HG02571 (cell line): ENCODE measurements around the gene STX17.

Experiments
- ATAC-seq: cut with Tn5 transposase; IDR thresholded peaks from one replicate; pipeline ENCODE4 v1.9.1; 2021; ENCODE audit warnings: mild to moderate bottlenecking, moderate library complexity; ENCODE audit not compliant: unreplicated experiment

STX17 gene

GRCh38 chr9:99905833-99906402, 536 bp upstream of the STX17 start:
- no peak for ATAC-seq

DNA sequence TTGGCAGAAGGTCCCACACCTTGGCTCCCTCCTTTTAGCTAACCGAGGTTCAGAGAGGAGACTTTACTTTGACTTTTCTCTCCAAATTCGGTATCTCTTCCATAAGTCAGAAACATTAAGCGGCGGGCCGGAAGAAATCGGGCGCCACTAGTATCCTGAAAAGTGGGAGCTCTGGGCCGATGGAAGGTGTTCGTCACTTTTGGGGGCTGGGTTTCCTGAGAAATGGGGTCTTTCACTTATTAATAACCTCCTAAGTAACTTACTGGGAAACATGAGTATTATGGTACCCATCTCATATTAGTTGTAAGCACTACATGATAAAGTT, 716 bp downstream of the STX17 start:
- no peak for ATAC-seq

DNA sequence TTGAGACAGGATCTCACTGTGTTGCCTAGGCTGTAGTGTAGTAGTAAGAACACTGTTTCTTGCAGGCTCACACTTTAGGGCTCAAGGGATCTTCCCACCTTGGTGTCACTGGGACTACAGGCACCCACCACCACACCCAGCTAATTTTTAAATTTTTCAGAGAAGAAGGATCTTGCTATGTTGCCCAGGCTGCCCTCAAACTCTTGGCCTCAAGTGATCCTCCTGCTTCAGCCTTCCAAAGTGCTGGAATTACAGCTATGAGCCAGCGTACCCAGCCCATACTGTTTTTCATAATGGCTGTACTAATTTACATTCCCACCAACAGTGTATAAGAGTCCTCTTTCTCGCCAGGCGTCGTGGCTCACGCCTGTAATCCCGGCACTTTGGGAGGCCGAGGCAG, 5.1 kb downstream of the STX17 start:
- ATAC-seq: no peak

DNA sequence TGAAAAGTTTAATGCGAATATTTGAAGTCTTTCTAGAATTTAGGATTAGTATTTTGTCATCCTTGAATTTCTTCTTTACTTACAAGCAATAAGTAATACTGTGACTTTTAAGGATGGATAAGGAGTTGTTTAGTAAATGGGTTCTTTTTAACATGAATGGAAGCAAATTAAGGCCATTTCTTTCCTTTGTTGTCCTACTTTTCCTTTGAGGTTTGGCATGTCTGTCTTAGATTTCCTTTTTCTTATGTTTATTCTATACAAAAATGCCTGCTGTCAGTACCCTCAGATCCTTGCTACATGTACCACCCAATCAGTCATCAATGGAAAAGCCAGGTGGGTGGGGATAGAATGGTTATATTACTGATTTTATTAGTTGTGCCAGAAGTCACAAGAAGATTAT, 10.2 kb downstream of the STX17 start:
- ATAC-seq: no peak

- ATAC-seq: no peak
Measured at GRCh38 chr9:99918134-99918533, 11.7 kb downstream of the STX17 start.

- ATAC-seq: no peak
Measured at GRCh38 chr9:99919930-99920329, 13.5 kb downstream of the STX17 start.

DNA sequence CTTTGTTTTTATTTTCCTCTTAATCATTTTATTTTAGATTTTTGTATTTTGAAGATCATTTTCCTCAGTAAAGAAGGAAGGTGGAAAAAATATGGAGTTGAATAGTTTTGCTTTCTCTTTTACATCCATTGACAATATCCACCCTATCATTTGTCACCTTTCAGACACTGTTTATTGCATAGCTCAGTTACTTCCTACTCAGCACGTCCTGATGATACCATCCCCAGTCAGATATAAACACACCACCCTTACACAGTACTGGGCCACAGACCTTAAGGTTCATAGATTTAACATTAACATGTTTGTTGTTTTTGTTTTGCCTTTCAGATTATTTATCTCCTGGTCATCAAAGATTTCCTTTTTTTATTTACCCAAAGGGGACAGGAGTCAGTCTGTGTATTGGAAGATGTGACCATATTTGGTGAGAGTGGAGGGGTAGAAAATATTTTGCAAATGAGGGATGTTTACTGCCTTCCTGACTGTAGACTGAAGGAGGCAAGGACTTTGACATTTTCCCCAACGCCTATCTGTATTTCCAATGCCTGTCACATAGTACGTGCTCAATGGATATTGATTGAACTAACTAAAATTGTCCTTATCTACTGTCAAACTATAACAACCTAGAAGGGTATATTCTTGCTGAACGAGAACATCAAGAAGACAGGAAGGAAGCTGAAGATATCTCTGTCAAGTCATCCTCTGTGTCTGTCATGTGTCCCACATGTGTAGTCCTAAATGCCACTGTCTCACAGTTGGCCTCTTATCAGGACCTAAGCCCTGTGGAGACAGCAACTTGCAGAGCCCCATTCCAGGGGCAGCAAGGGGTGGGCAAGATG, 15.6 kb downstream of the STX17 start:
- no peak for ATAC-seq

GRCh38 chr9:99922711-99923030, 16.2 kb downstream of the STX17 start:
- ATAC-seq: no peak

- no peak for ATAC-seq
Measured at GRCh38 chr9:99925541-99925940, 19.1 kb downstream of the STX17 start.

DNA sequence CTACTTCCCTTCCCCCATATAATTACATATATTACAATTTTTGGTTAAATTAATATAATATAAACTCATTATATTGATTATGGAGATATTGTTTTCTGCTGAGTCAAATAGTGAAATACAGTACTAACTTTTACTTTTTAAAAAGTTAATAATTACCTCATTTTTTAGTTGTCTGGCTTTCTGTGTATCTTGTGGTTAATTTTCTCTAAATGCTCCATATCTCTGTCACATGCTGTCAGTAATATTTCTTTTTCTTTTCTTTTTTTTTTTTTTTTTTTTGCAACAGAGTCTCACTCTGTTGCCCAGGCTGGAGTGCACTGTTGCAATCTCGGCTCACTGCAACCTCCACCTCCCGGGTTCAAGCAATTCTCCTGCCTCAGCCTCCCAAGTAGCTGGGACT, 23.2 kb downstream of the STX17 start:
- no peak for ATAC-seq

- ATAC-seq: no peak
Measured at GRCh38 chr9:99931155-99931840, 24.8 kb downstream of the STX17 start.

GRCh38 chr9:99936947-99937587, 30.6 kb downstream of the STX17 start:
- ATAC-seq: no peak

DNA sequence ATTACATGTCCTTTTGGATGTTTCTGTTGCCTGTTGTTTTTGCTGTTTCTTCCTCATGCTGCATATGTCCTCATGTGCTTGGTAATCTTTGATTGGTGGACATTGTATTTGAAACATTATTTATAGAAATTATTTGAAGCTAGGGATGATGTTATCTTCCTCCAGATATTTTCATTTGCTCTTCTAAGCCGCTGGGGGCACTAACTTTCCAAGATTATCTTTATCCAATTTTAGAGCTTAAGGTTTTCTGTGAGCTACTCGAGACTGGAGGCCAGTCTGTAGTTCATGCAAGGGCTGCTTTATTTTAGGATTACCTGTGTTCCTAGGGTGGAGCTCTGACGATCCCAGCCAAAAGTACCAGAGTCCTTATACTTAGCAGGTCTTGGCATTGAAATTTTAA, 40.9 kb downstream of the STX17 start:
- ATAC-seq: no peak

- ATAC-seq: no peak
Measured at GRCh38 chr9:99948482-99948881, 42.0 kb downstream of the STX17 start.

GRCh38 chr9:99948896-99949295, 42.4 kb downstream of the STX17 start:
- no peak for ATAC-seq

DNA sequence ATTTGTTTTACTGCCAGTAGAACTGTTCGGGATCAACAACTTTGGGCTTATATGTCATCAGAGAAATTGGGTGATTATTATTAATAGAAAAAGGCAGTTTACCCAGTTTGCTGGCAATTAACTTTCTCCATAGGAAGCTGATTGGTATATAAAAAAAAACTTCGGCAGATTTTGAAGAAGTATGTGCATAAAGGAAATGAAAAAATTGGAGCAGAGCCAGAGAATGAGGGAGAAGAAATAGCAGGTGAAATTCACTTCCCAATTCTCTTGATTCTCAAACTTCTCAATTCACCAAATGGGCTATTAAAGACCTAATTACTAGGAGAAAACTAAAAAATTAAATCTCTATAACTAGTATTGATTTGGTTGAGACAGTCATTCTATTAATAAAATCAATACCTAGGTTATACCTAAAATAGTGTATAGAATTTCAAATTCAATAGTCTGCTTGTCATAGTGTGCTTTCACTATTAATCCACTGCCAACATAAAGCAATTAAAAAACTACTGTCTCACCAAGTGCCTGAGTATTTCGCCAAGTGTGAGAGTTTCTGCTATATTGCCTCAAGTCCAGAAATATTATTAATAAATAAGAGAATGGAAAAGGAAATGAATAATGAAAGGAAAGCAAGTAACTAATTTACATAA, 47.5 kb downstream of the STX17 start:
- no peak for ATAC-seq

DNA sequence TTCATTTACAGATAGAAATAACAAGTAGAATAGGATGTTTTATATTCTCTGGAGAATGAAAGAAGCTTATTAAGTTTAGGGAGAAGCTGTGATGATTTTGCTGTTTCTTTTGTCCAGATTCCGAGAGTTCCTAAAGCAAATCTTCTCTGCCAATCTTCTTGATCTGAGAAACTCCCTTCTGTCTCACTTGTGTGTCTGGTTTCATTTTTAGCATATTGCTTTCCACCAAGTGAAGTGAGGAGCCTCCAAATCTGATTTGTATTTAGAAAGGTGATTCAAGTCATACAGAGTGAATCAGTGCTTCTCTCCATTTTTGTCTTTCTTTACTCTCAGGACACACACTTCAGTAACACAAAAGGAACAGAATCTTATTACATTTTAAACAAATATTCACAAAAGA, 48.4 kb downstream of the STX17 start:
- ATAC-seq: no peak

- ATAC-seq: no peak
Measured at GRCh38 chr9:99955606-99956005, 49.2 kb downstream of the STX17 start.

DNA sequence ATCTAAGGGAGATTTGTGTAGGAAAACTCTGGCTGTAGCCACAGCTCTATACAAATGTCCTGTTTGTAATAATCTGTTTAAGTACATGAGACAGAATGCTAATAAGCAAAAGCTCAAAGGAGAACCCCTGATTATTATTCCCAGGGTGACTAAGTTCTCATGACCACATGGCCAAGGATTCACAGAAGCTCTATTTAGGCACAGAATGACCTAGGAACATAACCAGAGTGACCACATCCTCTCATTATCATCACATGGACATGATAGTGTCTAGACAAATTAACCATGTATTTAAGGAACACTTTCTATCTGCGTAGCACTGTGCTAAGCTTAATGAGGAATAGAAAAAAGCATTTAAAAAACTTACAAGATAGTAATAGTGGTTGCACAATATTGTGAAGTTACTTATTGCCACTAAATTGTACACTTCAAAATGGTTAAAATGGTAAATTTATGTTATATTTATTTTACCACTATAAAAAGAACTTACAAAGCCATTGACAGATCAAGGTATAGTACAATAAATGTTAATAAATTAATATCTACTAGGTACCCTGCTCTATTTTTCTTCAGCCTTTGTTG, 56.3 kb downstream of the STX17 start:
- no peak for ATAC-seq

DNA sequence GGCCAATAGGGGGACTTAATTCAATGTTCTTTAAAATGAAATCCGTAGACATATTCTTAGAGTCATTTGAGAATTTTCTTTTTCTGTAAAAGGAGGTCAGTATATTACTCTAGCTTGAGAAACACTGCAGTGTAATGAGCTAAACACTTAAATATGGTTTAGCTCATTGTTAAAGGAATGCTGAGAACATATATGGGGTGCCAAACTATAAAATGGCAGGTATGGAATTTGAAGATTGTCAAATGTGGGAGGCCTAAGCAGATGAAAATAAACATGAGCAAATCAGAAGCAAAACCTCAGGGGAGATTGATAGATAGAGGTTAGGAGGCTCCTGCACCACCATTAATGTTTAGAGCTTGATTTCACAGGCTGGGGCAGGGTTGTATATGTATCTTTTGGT, 57.9 kb downstream of the STX17 start:
- no peak for ATAC-seq

GRCh38 chr9:99966001-99966400, 59.5 kb downstream of the STX17 start:
- no peak for ATAC-seq
